Retinal pigment epithelial cell (primary cell): ENCODE data around the gene PPP1R7.

Experiments
- DNase-seq: peaks from one replicate; pipeline ENCODE4 v3.0.0-alpha.2; 2010; ENCODE audit warnings: low read depth
- H3K4me3 ChIP-seq: 2 replicates; pipeline ENCODE4 v1.5.1; 2011; ENCODE audit warnings: mild to moderate bottlenecking, low read length, control low read depth, moderate library complexity
- CTCF ChIP-seq: conservative IDR thresholded peaks from 2 replicates; pipeline ENCODE4 v1.5.1; 2011; ENCODE audit warnings: low read depth, low read length, control low read depth, inconsistent platforms

Gene PPP1R7

DNA sequence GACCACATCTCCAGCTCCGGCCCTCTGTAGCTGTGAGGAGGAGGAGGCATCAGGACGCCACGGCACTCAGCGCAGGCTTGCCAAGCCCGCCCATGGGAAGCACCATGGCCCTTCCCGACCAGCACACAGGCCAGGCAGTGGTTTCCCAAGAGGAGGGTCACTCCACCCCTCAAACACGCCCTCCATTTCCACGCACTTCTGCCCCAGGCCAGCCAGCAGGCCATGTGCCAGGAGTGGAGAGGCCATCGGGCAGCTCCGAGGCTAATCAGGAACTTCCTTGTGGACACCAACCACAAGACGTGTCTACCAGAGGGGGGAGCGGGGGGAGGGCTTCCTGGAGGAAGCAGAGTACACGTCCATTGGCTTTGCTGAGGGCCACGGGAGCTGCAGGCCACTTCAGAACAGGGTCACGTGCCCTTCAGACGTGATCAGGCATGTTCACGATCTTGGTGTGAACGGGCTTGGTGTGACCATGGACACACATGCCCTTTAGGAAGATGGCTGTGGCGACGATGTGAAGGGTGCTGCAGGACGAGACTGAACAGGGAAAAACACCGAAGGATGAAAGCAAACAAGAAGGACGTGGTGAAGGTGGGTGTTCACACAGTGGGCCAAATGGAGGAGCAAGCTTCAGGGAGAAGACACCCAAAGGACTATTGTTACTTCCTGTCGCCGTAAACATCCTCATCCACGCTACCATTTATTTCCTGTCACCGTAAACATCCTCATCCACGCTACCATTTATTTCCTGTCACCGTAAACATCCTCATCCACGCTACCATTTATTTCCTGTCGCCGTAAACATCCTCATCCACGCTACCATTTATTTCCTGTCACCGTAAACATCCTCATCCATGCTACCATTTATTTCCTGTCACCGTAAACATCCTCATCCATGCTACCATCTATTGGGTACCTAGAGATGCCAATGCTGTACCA, 41.7 kb upstream of the PPP1R7 start:
- no peak overlapping the region for H3K4me3 ChIP-seq
- no peak for TF ChIP-seq CTCF
- DNase-seq = no peak

GRCh38 chr2:241109210-241110088, 40.8 kb upstream of the PPP1R7 start:
- no peak for TF ChIP-seq CTCF
- no peak for DNase-seq
- no peak overlapping the region for H3K4me3 ChIP-seq

- DNase-seq = no peak
- H3K4me3 ChIP-seq = no peak overlapping the region
- no peak for TF ChIP-seq CTCF
These were observed 40.1 kb upstream of the PPP1R7 start for GRCh38 chr2:241110089-241110606.

GRCh38 chr2:241110607-241111439, 39.4 kb upstream of the PPP1R7 start:
- TF ChIP-seq CTCF = no peak
- H3K4me3 ChIP-seq = no peak overlapping the region
- no peak for DNase-seq

- H3K4me3 ChIP-seq = no peak overlapping the region
- TF ChIP-seq CTCF = no peak
These were observed 38.8 kb upstream of the PPP1R7 start for GRCh38 chr2:241111440-241111805.

DNA sequence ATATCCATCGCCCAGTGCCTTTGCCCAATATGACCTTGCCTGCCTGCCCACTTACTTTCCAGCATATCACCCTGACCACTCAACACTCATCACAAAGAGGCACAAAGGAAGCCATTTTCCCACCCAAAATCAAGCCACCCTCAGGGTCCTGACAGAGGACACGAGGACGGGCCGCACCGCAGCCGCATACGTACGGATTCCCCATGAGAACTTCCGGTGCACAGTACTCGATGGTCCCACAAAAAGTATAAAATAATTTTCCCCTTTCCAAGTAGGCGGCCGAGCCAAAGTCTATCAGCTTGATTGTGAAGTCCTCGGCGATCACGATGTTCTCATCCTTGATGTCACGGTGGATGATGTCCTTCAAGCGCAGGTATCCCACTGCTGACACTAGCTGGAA, 38.2 kb upstream of the PPP1R7 start:
- no peak for TF ChIP-seq CTCF
- DNase-seq = no peak
- H3K4me3 ChIP-seq = no peak overlapping the region

More at GRCh38 chr2:241111440-241111805, 38.8 kb upstream of the PPP1R7 start:
- DNase-seq = no peak
